Trophoblast cell (in vitro differentiated cells and primary cell): Measurements from ENCODE around the gene PIK3IP1.

Source experiments
- DNase-seq, 2 donors: peaks; one replicate each; pipeline ENCODE4 v3.0.0-alpha.2; 2016
- H2AFZ ChIP-seq: 2 replicates; pipeline ENCODE4 v1.6.1; 2013; ENCODE audit warnings: low read length, moderate library complexity, mild to moderate bottlenecking; ENCODE audit not compliant: insufficient read depth, poor library complexity
- H2AK5ac ChIP-seq: 2 replicates; pipeline ENCODE4 v1.6.1; 2013; ENCODE audit warnings: mild to moderate bottlenecking, low read length
- H2BK120ac ChIP-seq: 2 replicates; pipeline ENCODE4 v1.6.1; 2013; ENCODE audit warnings: low read length, mild to moderate bottlenecking, moderate library complexity; ENCODE audit not compliant: insufficient read depth, poor library complexity
- H2BK12ac ChIP-seq: 2 replicates; pipeline ENCODE4 v1.6.1; 2013; ENCODE audit warnings: mild to moderate bottlenecking, low read length, moderate library complexity
- H2BK5ac ChIP-seq: 2 replicates; pipeline ENCODE4 v1.6.1; 2013; ENCODE audit warnings: low read length, low read depth, moderate library complexity, mild to moderate bottlenecking; ENCODE audit not compliant: poor library complexity
- H3K14ac ChIP-seq: 2 replicates; pipeline ENCODE4 v1.6.1; 2013; ENCODE audit warnings: mild to moderate bottlenecking, low read length
- H3K18ac ChIP-seq: 2 replicates; pipeline ENCODE4 v1.6.1; 2013; ENCODE audit warnings: mild to moderate bottlenecking, low read length
- H3K23ac ChIP-seq: 2 replicates; pipeline ENCODE4 v1.6.1; 2013; ENCODE audit warnings: low read length
- H3K27ac ChIP-seq: 2 replicates; pipeline ENCODE4 v1.5.1; 2013; ENCODE audit warnings: low read depth, mild to moderate bottlenecking, inconsistent platforms, low read length, moderate library complexity
- H3K27me3 ChIP-seq: 2 replicates; pipeline ENCODE4 v1.6.1; 2013; ENCODE audit warnings: inconsistent platforms, mild to moderate bottlenecking, low read length, moderate library complexity; ENCODE audit not compliant: insufficient read depth
- H3K36me3 ChIP-seq, 2 experiments: 1 replicate in 1 of 2; 2 replicates in 1 of 2; pipeline ENCODE4 v1.6.1; 2013; ENCODE audit warnings: low read length in 2 of 2, mild to moderate bottlenecking in 2 of 2, moderate library complexity in 1 of 2; ENCODE audit not compliant: insufficient read depth in 2 of 2, control insufficient read depth in 1 of 2
- H3K4ac ChIP-seq: 2 replicates; pipeline ENCODE4 v1.6.1; 2013; ENCODE audit warnings: low read depth, mild to moderate bottlenecking, low read length, moderate library complexity
- H3K4me1 ChIP-seq, 2 experiments: 1 replicate in 1 of 2; 2 replicates in 1 of 2; pipeline ENCODE4 v1.6.1; 2013; ENCODE audit warnings: low read length in 2 of 2, mild to moderate bottlenecking in 2 of 2, moderate library complexity in 1 of 2; ENCODE audit not compliant: insufficient read depth in 2 of 2, control insufficient read depth in 1 of 2
- H3K4me2 ChIP-seq: 2 replicates; pipeline ENCODE4 v1.6.1; 2013; ENCODE audit warnings: inconsistent platforms, mild to moderate bottlenecking, low read length, moderate library complexity
- H3K4me3 ChIP-seq: 2 replicates; pipeline ENCODE4 v1.5.1; 2013; ENCODE audit warnings: mild to moderate bottlenecking, low read depth, low read length, inconsistent platforms
- H3K79me1 ChIP-seq: one replicate; pipeline ENCODE4 v1.6.1; 2013; ENCODE audit warnings: low read length
- H3K79me2 ChIP-seq: 2 replicates; pipeline ENCODE4 v1.6.1; 2013; ENCODE audit warnings: low read length, mild to moderate bottlenecking; ENCODE audit not compliant: control insufficient read depth, insufficient read depth, poor library complexity
- H3K9ac ChIP-seq: 2 replicates; pipeline ENCODE4 v1.6.1; 2013; ENCODE audit warnings: mild to moderate bottlenecking, low read length
- H3K9me3 ChIP-seq: 2 replicates; pipeline ENCODE4 v1.6.1; 2013; ENCODE audit warnings: low read depth, mild to moderate bottlenecking, control low read depth, inconsistent platforms, low read length; ENCODE audit not compliant: insufficient read depth
- H4K12ac ChIP-seq: 2 replicates; pipeline ENCODE4 v1.6.1; 2013; ENCODE audit warnings: low read depth, mild to moderate bottlenecking, low read length, moderate library complexity
- H4K8ac ChIP-seq: 2 replicates; pipeline ENCODE4 v1.6.1; 2013; ENCODE audit warnings: low read depth, mild to moderate bottlenecking, low read length, moderate library complexity
- H4K91ac ChIP-seq: one replicate; pipeline ENCODE4 v1.6.1; 2013; ENCODE audit warnings: low read depth, mild to moderate bottlenecking, low read length, moderate library complexity
- WGBS: extraction: QIAGEN DNeasy Blood & Tissue Kit; methylation state at CpG from one replicate; pipeline ENCODE4 v1.1.7; 2013; ENCODE audit warnings: missing lambda C conversion rate; ENCODE audit not compliant: insufficient read length, insufficient coverage; ENCODE audit errors: extremely low coverage; 5-methylcytosine and 5-hydroxymethylcytosine counted together

The PIK3IP1 gene

GRCh38 chr22:31339148-31339832 is 47.0 kb upstream of the PIK3IP1 start:
- H4K91ac ChIP-seq = no peak overlapping the region
- peaks cover 18 to 28% of the 10 kb centered on the region in 2 experiments for H3K4me1 ChIP-seq
- no peak overlapping the region for H2BK12ac ChIP-seq
- H3K27ac ChIP-seq = no peak overlapping the region
- no peak overlapping the region for H2BK120ac ChIP-seq
- WGBS = no CpG with 5 or more reads among the region's 6 CpGs
- H3K4me2 ChIP-seq = no peak overlapping the region
- H4K8ac ChIP-seq = no peak overlapping the region
- H3K9ac ChIP-seq = no peak overlapping the region
- H3K23ac ChIP-seq = no peak overlapping the region
- H3K4ac ChIP-seq = no peak overlapping the region
- H2AK5ac ChIP-seq = no peak overlapping the region
- no peak overlapping the region for H3K4me3 ChIP-seq
- no peak overlapping the region for H2BK5ac ChIP-seq
- no peaks in the 10 kb centered on the region for H3K9me3 ChIP-seq
- H3K27me3 ChIP-seq = no peaks in the 10 kb centered on the region
- no peak overlapping the region for H3K14ac ChIP-seq
- H3K36me3 ChIP-seq = peaks cover 57 to 66% of the 10 kb centered on the region in 2 experiments
- H2AFZ ChIP-seq = no peak overlapping the region
- peaks cover 8% of the 10 kb centered on the region for H3K79me2 ChIP-seq
- DNase-seq = no peak
- H3K18ac ChIP-seq = peak overlapping the region; percentile 18
- no peak overlapping the region for H4K12ac ChIP-seq
- H3K79me1 ChIP-seq = peaks cover 14% of the 10 kb centered on the region

GRCh38 chr22:31337178-31337577 is 44.9 kb upstream of the PIK3IP1 start:
- Histone ChIP-seq H3K18ac (no peak overlapping the region), H3K27ac (no peak overlapping the region), H4K91ac (no peak overlapping the region), H2AK5ac (no peak overlapping the region), H3K27me3 (no peaks in the 10 kb centered on the region), H4K8ac (no peak overlapping the region), H4K12ac (no peak overlapping the region), H3K14ac (no peak overlapping the region), H3K4me1 (peaks cover 2 to 10% of the 10 kb centered on the region in 2 experiments), H2BK120ac (no peak overlapping the region), H3K36me3 (peaks cover 59 to 76% of the 10 kb centered on the region in 2 experiments), H3K23ac (no peak overlapping the region), H3K4ac (no peak overlapping the region), H3K4me3 (no peak overlapping the region), H2BK5ac (no peak overlapping the region), H3K4me2 (no peak overlapping the region), H3K79me2 (peaks cover 2% of the 10 kb centered on the region), H3K79me1 (no peaks in the 10 kb centered on the region), H2AFZ (no peak overlapping the region), H3K9ac (no peak overlapping the region), H3K9me3 (peaks cover 2% of the 10 kb centered on the region), H2BK12ac (no peak overlapping the region)
- DNase-seq = no peak
- no CpG with 5 or more reads among the region's 5 CpGs for WGBS

GRCh38 chr22:31334329-31334728 is 42.0 kb upstream of the PIK3IP1 start:
- H3K9ac ChIP-seq = no peak overlapping the region
- peaks cover 47 to 65% of the 10 kb centered on the region in 2 experiments for H3K36me3 ChIP-seq
- H3K14ac ChIP-seq = no peak overlapping the region
- peaks cover 2% of the 10 kb centered on the region for H3K9me3 ChIP-seq
- H3K23ac ChIP-seq = no peak overlapping the region
- H3K79me2 ChIP-seq = no peaks in the 10 kb centered on the region
- no peak overlapping the region for H3K27ac ChIP-seq
- no peak overlapping the region for H2AK5ac ChIP-seq
- no peak overlapping the region for H3K18ac ChIP-seq
- H2AFZ ChIP-seq = no peak overlapping the region
- H3K4me2 ChIP-seq = no peak overlapping the region
- H2BK120ac ChIP-seq = no peak overlapping the region
- no peak overlapping the region for H2BK12ac ChIP-seq
- H3K4me3 ChIP-seq = no peak overlapping the region
- DNase-seq = no peak
- no peak overlapping the region for H4K8ac ChIP-seq
- H3K4ac ChIP-seq = no peak overlapping the region
- H2BK5ac ChIP-seq = no peak overlapping the region
- no CpG with 5 or more reads among the region's 5 CpGs for WGBS
- H3K79me1 ChIP-seq = no peaks in the 10 kb centered on the region
- H4K91ac ChIP-seq = no peak overlapping the region
- H4K12ac ChIP-seq = no peak overlapping the region
- peaks cover 5 to 9% of the 10 kb centered on the region in 2 experiments for H3K4me1 ChIP-seq
- H3K27me3 ChIP-seq = no peaks in the 10 kb centered on the region

GRCh38 chr22:31333641-31334040 is 41.4 kb upstream of the PIK3IP1 start:
- no peaks in the 10 kb centered on the region for H3K79me1 ChIP-seq
- WGBS = no CpG with 5 or more reads among the region's 2 CpGs
- H3K9ac ChIP-seq = no peak overlapping the region
- H4K91ac ChIP-seq = no peak overlapping the region
- H2AK5ac ChIP-seq = no peak overlapping the region
- H4K12ac ChIP-seq = no peak overlapping the region
- H2AFZ ChIP-seq = no peak overlapping the region
- no peak overlapping the region for H3K4ac ChIP-seq
- no peaks in the 10 kb centered on the region for H3K79me2 ChIP-seq
- no peak overlapping the region for H4K8ac ChIP-seq
- no peak for DNase-seq
- no peak overlapping the region for H3K4me2 ChIP-seq
- H3K9me3 ChIP-seq = peaks cover 2% of the 10 kb centered on the region
- no peak overlapping the region for H2BK120ac ChIP-seq
- peaks cover 8 to 13% of the 10 kb centered on the region in 2 experiments for H3K4me1 ChIP-seq
- H3K27me3 ChIP-seq = no peaks in the 10 kb centered on the region
- no peak overlapping the region for H3K18ac ChIP-seq
- H2BK5ac ChIP-seq = no peak overlapping the region
- no peak overlapping the region for H3K23ac ChIP-seq
- H3K4me3 ChIP-seq = no peak overlapping the region
- no peak overlapping the region for H3K27ac ChIP-seq
- no peak overlapping the region for H3K14ac ChIP-seq
- H3K36me3 ChIP-seq = peaks cover 50 to 65% of the 10 kb centered on the region in 2 experiments
- no peak overlapping the region for H2BK12ac ChIP-seq
